HEK293 (cell line): Measurements from ENCODE around the gene EEFSEC.

Experiments used
- CTCF ChIA-PET: fragments of 350-600 bp; formaldehyde crosslinking; extraction: SDS; loops from one replicate; lab custom pipeline; 2021; ENCODE audit warnings: antibody characterized with exemption; lab: Yijun Ruan, JAX
- POLR2A ChIA-PET: fragments of 300-600 bp; formaldehyde crosslinking; extraction: SDS; loops from one replicate; lab custom pipeline; 2020; ENCODE audit warnings: antibody characterized with exemption, inconsistent platforms; lab: Yijun Ruan, JAX
- H3K27ac ChIP-seq: fragments of 200-500 bp; sonication (Bioruptor generic); 2 replicates; pipeline ENCODE4 v1.5.1; 2014; ENCODE audit warnings: low read depth, low read length, control low read depth, inconsistent platforms; ENCODE audit errors: extremely low read depth
- H3K36me3 ChIP-seq, 2 experiments: fragments of 200-500 bp in 1 of 2; sonication (Bioruptor generic) in 1 of 2; 1 replicate in 1 of 2; 2 replicates in 1 of 2; pipeline ENCODE4 v1.5.1; 2014 to 2017; ENCODE audit warnings: inconsistent platforms in 2 of 2, low read length in 2 of 2; ENCODE audit not compliant: control insufficient read depth in 2 of 2, insufficient read depth in 1 of 2
- H3K4me1 ChIP-seq: fragments of 200-500 bp; sonication (Bioruptor generic); 2 replicates; pipeline ENCODE4 v1.5.1; 2014; ENCODE audit warnings: mild to moderate bottlenecking, low read length, inconsistent platforms; ENCODE audit not compliant: control insufficient read depth, insufficient read depth
- H3K4me3 ChIP-seq: 2 replicates; pipeline ENCODE4 v1.5.1; 2011; ENCODE audit warnings: low read depth, mild to moderate bottlenecking, control low read depth, low read length, moderate library complexity
- H3K9me3 ChIP-seq: fragments of 200-500 bp; sonication (Bioruptor generic); 2 replicates; pipeline ENCODE4 v1.5.1; 2014; ENCODE audit warnings: low read depth, low read length, inconsistent platforms; ENCODE audit not compliant: control insufficient read depth, insufficient read depth
- BCL11A ChIP-seq: fragments of 450-650 bp; formaldehyde crosslinking; IDR thresholded peaks from 2 replicates; pipeline ENCODE4 v1.5.1; 2016; ENCODE audit warnings: low read depth, missing biosample characterization, missing genetic modification characterization
- GLIS1 ChIP-seq: fragments of 450-650 bp; formaldehyde crosslinking; IDR thresholded peaks from 2 replicates; pipeline ENCODE4 v1.5.1; 2016; ENCODE audit warnings: missing biosample characterization, missing genetic modification characterization
- GLIS2 ChIP-seq: fragments of 450-650 bp; formaldehyde crosslinking; IDR thresholded peaks from 2 replicates; pipeline ENCODE4 v1.5.1; 2016; ENCODE audit warnings: missing biosample characterization, missing genetic modification characterization
- HOXA7 ChIP-seq: sonication (generic); formaldehyde crosslinking; IDR thresholded peaks from 2 replicates; pipeline ENCODE4 v1.8.1; 2022; ENCODE audit warnings: missing genetic modification reagents, borderline replicate concordance
- IKZF3 ChIP-seq: fragments of 450-650 bp; IDR thresholded peaks from 2 replicates; pipeline ENCODE4 v1.5.0; 2018; ENCODE audit warnings: missing biosample characterization, mild to moderate bottlenecking, missing genetic modification characterization, moderate library complexity
- PRDM1 ChIP-seq: fragments of 450-650 bp; formaldehyde crosslinking; IDR thresholded peaks from 2 replicates; pipeline ENCODE4; 2016; ENCODE audit warnings: missing biosample characterization, missing genetic modification characterization
- TRIM28 ChIP-seq: IDR thresholded peaks from 2 replicates; pipeline ENCODE4 v1.6.1; 2011; ENCODE audit warnings: low read length, control low read depth, borderline replicate concordance
- ZBTB11 ChIP-seq: fragments of 450-650 bp; formaldehyde crosslinking; conservative IDR thresholded peaks from 2 replicates; pipeline ENCODE4 v1.5.1; 2016; ENCODE audit warnings: low read depth, missing biosample characterization, missing genetic modification characterization
- ZFP3 ChIP-seq: fragments of 450-650 bp; formaldehyde crosslinking; IDR thresholded peaks from 2 replicates; pipeline ENCODE4 v1.5.1; 2016; ENCODE audit warnings: low read depth, missing biosample characterization, missing genetic modification characterization
- ZIC2 ChIP-seq: fragments of 450-650 bp; formaldehyde crosslinking; IDR thresholded peaks from 2 replicates; pipeline ENCODE4 v1.5.1; 2016; ENCODE audit warnings: missing biosample characterization, missing genetic modification characterization
- ZNF341 ChIP-seq: fragments of 450-650 bp; formaldehyde crosslinking; IDR thresholded peaks from 2 replicates; pipeline ENCODE4; 2016; ENCODE audit warnings: low read depth, missing biosample characterization, missing genetic modification characterization
- ZNF768 ChIP-seq: fragments of 450-650 bp; formaldehyde crosslinking; IDR thresholded peaks from 2 replicates; pipeline ENCODE4 v1.5.1; 2018; ENCODE audit warnings: missing biosample characterization, mild to moderate bottlenecking, missing genetic modification characterization
- ZSCAN16 ChIP-seq: fragments of 450-650 bp; formaldehyde crosslinking; IDR thresholded peaks from 2 replicates; pipeline ENCODE4 v1.5.1; 2016; ENCODE audit warnings: missing biosample characterization, missing genetic modification characterization
- TF ChIP-seq, protein P1 (sequence below): fragments of 450-650 bp; formaldehyde crosslinking; IDR thresholded peaks from 2 replicates; pipeline ENCODE4 v1.5.1; 2017; ENCODE audit warnings: missing biosample characterization, missing genetic modification characterization

EEFSEC gene

DNA sequence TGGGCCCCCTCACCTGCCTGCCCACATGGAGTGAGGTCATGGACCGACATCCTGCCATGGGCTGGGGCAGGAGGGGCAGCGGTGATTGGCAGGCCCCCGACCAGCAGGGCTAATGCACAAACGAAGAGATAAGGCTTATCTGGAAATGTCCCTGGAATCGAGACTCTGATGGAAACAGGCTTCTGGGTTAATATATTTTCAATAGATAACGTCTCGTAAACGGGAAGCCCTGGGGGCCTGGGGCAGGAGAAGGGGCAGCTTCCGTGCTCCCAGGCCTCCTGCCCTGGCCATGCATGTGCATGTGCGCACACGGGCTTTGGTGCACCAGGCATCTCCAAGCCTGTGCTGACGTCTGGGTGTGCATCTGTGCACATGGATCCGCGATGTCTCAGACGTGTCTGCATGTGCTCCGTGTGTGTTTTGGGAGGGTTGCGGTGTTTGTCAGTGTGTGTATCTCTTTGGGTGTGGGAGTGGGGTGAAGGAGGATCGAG lies 258.3 kb downstream of the EEFSEC start:
- Histone ChIP-seq H3K9me3 (no peaks in the 10 kb centered on the region), H3K27ac (no peak overlapping the region), H3K4me3 (no peak overlapping the region), H3K4me1 (no peaks in the 10 kb centered on the region)
- POLR2A ChIA-PET: no interaction called here
- TF ChIP-seq ZSCAN16: no peak
- 0 out of 2 replicates have a peak, but pooled peaks have one; percentile 20 for TF ChIP-seq TRIM28
- TF ChIP-seq, all 188 proteins: peak for 1
- CTCF ChIA-PET: no interaction called here
- no peaks in the 10 kb centered on the region for H3K36me3 ChIP-seq

DNA sequence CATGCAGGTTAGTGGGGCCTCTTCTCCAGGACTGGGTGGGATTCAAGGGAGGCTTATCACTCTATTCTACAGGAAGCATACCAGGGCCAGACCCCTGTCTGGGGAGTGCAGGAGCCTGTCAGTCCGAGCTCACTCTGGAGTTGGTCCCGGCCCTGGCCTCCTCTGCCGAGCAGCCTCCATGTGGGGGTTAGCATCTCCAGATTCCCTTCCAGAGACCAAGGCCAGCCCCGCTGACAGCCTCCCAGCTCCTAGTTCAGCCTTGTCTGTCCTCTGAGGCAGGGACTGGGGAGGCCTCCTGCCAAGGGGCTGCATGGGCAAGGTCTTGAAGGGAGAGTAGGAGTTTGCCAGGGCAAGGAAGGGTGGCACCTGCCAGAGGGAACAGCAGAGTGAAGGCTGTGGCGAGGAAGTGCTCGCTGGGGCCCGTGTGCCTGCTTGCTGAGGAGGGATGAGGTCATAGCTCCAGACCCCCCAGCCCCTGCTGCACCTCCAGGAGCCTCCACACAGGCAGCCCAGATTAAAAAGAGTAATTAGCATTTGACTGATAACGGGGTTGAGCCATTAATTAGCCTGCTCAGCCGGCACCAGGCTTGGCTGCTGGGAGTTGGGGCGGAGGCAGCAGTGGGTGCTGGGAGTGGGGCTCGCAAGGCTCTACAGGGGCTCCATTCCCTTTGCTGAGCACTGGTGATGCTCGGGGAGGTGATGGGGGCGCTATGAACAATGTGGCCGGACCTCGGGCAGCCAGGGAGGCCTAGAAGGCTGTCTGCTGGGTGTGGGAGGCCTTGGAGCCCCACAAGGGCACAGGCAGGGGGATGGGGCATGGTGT lies 259.1 kb downstream of the EEFSEC start:
- TF ChIP-seq GLIS1 (tag by site-specific recombination) (peak; percentile 87), IKZF3 (tag by site-specific recombination) (no peak), HOXA7 (no peak), ZNF341 (tag by site-specific recombination) (peak; percentile 59), ZNF768 (tag by site-specific recombination) (no peak), PRDM1 (no peak), ZIC2 (tag by site-specific recombination) (peak; percentile 82), BCL11A (tag by site-specific recombination) (no peak), GLIS2 (tag by site-specific recombination) (peak; percentile 19; the same call in 1 of the 2 replicates), ZFP3 (tag by site-specific recombination) (peak; percentile 85)
- Histone ChIP-seq H3K4me1 (no peaks in the 10 kb centered on the region), H3K36me3 (no peaks in the 10 kb centered on the region), H3K4me3 (no peak overlapping the region), H3K27ac (no peak overlapping the region), H3K9me3 (no peaks in the 10 kb centered on the region)
- ChIA-PET POLR2A (no interaction called here), CTCF (no interaction called here)

- ChIA-PET POLR2A (no interaction called here), CTCF (no interaction called here)
- H3K9me3 ChIP-seq: no peaks in the 10 kb centered on the region
- TF ChIP-seq ZBTB11 (tag by site-specific recombination): no peak
- TF ChIP-seq, protein P1, sequence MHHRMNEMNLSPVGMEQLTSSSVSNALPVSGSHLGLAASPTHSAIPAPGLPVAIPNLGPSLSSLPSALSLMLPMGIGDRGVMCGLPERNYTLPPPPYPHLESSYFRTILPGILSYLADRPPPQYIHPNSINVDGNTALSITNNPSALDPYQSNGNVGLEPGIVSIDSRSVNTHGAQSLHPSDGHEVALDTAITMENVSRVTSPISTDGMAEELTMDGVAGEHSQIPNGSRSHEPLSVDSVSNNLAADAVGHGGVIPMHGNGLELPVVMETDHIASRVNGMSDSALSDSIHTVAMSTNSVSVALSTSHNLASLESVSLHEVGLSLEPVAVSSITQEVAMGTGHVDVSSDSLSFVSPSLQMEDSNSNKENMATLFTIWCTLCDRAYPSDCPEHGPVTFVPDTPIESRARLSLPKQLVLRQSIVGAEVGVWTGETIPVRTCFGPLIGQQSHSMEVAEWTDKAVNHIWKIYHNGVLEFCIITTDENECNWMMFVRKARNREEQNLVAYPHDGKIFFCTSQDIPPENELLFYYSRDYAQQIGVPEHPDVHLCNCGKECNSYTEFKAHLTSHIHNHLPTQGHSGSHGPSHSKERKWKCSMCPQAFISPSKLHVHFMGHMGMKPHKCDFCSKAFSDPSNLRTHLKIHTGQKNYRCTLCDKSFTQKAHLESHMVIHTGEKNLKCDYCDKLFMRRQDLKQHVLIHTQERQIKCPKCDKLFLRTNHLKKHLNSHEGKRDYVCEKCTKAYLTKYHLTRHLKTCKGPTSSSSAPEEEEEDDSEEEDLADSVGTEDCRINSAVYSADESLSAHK (tag by site-specific recombination): peak; percentile 48; the same call in 1 of the 2 replicates
- no peak overlapping the region for H3K4me3 ChIP-seq
- no peaks in the 10 kb centered on the region for H3K4me1 ChIP-seq
- no peak overlapping the region for H3K27ac ChIP-seq
- H3K36me3 ChIP-seq: no peaks in the 10 kb centered on the region
Measured at GRCh38 chr3:128413003-128413370, 259.7 kb downstream of the EEFSEC start.
